ENCODE data around the gene C21orf58.

- TF ChIP-seq GATA2 (IDR thresholded peaks at IDR 0.05; ENCODE audit: low read depth, low read length), result no peak
- TF ChIP-seq GATA3 (IDR thresholded peaks at IDR 0.05; ENCODE audit: low read depth, low read length), result no peak
Measured at GRCh38 chr21:46345861-46346260, 22.2 kb upstream of the C21orf58 start.
